ENCODE data around the gene GSG1L.

GSG1L gene

GRCh38 chr16:28027055-28027454, 36.5 kb downstream of the GSG1L start:
- DNase-seq (ENCODE audit: low spot score) = no peak

GRCh38 chr16:28025631-28026030, 37.9 kb downstream of the GSG1L start:
- DNase-seq (ENCODE audit: low spot score) = no peak

- DNase-seq (ENCODE audit: low spot score) = no peak
Measured at GRCh38 chr16:28019218-28019617, 44.3 kb downstream of the GSG1L start.

GRCh38 chr16:28014851-28015250, 48.7 kb downstream of the GSG1L start:
- no peak for DNase-seq (ENCODE audit: low spot score)

- no peak for DNase-seq (ENCODE audit: low spot score)
Measured at GRCh38 chr16:28013878-28014277, 49.6 kb downstream of the GSG1L start.

GRCh38 chr16:28013392-28013791, 50.1 kb downstream of the GSG1L start:
- no peak for DNase-seq (ENCODE audit: low spot score)

- no peak for DNase-seq (ENCODE audit: low spot score)
Measured at GRCh38 chr16:28011971-28012445, 51.5 kb downstream of the GSG1L start.

GRCh38 chr16:28011223-28011622, 52.3 kb downstream of the GSG1L start:
- no peak for DNase-seq (ENCODE audit: low spot score)

- DNase-seq (ENCODE audit: low spot score) = no peak
Measured at GRCh38 chr16:28010671-28011070, 52.8 kb downstream of the GSG1L start.

- no peak for DNase-seq (ENCODE audit: low spot score)
Measured at GRCh38 chr16:28009586-28010373, 53.7 kb downstream of the GSG1L start.

GRCh38 chr16:28003923-28004322, 59.6 kb downstream of the GSG1L start:
- DNase-seq (ENCODE audit: low spot score) = no peak

GRCh38 chr16:28003021-28003865, 60.3 kb downstream of the GSG1L start:
- DNase-seq (ENCODE audit: low spot score) = no peak

GRCh38 chr16:28001642-28002041, 61.9 kb downstream of the GSG1L start:
- DNase-seq (ENCODE audit: low spot score) = no peak

GRCh38 chr16:28001184-28001583, 62.3 kb downstream of the GSG1L start:
- DNase-seq (ENCODE audit: low spot score) = no peak

GRCh38 chr16:28000314-28001169, 63.0 kb downstream of the GSG1L start:
- no peak for DNase-seq (ENCODE audit: low spot score)

GRCh38 chr16:27999687-28000086, 63.8 kb downstream of the GSG1L start:
- no peak for DNase-seq (ENCODE audit: low spot score)

- no peak for DNase-seq (ENCODE audit: low spot score)
Measured at GRCh38 chr16:27995378-27995777, 68.1 kb downstream of the GSG1L start.

- DNase-seq (ENCODE audit: low spot score) = no peak
Measured at GRCh38 chr16:27994686-27995085, 68.8 kb downstream of the GSG1L start.

GRCh38 chr16:27993587-27993986, 69.9 kb downstream of the GSG1L start:
- DNase-seq (ENCODE audit: low spot score) = no peak

- DNase-seq (ENCODE audit: low spot score) = no peak
Measured at GRCh38 chr16:27991876-27992275, 71.6 kb downstream of the GSG1L start.

GRCh38 chr16:27985981-27986380, 77.5 kb downstream of the GSG1L start:
- DNase-seq (ENCODE audit: low spot score) = no peak

- DNase-seq (ENCODE audit: low spot score) = no peak
Measured at GRCh38 chr16:27984121-27984520, 79.4 kb downstream of the GSG1L start.

All from SK-N-DZ (cell line).